ENCODE measurements around the gene HDDC2. TPM values are rescaled to one million over a fixed set of nuclear protein-coding genes. Genes with fewer than 3 reads are reported as not detected.

HDDC2 gene
- total RNA-seq, 2 experiments from 2014 or later, result 88.9 to 92.3 TPM

DNA sequence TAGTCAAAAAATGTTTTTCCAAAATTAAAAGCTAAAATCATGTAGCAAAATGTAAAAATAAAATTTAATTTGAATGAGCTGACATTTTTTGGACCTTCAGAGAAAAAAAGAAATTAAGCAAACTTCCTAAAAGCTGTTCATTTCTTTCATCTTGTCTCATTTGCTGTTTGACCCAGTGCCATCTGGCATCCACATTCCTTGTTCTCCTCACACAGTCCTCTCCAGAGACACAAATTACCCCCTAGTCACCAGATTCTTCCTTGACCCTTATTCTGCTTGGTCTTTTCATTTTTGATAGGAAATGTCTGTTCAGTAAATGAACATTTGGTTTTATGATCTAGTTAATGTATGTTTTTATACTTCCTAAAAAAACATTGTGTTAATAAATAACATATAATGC lies 55.2 kb downstream of the HDDC2 start:
- DNase-seq, result no peak
- peaks cover 3% of the 10 kb centered on the region for H3K36me3 Mint-ChIP-seq
- no peak overlapping the region for H3K27ac Mint-ChIP-seq
- H3K4me3 Mint-ChIP-seq, result no peak overlapping the region
- peaks cover 4% of the 10 kb centered on the region for H3K27me3 Mint-ChIP-seq
- intact Hi-C loops (cut with micrococcal nuclease), result no loop called here
- ChIA-PET POLR2A (no interaction called here), CTCF (no interaction called here)
- H3K9me3 Mint-ChIP-seq, result peaks cover 20% of the 10 kb centered on the region
- no peaks in the 10 kb centered on the region for H3K4me1 Mint-ChIP-seq (ENCODE audit: low read depth)

DNA sequence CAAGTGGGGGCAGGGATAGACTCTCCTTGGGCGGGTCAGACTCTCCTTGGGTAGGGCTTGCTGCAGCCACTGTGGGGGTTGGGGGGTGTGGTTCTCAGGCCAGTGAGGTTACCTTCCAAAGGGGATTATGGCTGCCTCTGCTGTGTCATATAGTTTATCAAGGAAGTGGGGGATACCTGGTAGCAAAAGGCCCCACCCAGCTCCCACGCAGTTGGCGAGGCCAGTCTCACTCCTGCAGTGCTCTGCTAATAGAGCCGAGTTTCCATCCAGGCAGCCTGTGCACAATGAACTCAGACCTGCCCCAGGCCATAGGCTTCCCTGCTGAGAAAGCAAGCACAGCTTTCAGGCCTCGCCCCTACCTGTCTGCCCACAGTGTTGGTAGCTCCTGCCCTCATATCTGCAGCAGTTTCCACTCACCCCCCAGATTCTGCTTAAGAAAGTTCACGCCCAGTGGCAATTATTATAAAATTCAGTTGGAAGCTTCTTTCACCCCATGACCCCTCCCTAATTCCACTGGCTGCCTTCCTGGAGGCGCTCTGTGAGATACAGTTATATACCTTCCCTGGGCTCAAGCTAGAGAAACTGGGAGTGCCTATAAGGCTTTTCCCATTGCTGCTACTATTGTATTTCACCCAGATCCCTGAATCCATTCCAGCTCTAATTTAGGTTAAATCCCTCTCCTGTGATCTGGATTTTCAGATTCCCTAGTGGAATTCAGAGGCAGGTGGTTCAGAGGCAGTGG lies 56.1 kb downstream of the HDDC2 start:
- no peak for DNase-seq
- CTCF ChIA-PET, result no interaction called here
- Mint-ChIP-seq H3K27me3 (peaks cover 4% of the 10 kb centered on the region), H3K27ac (no peak overlapping the region), H3K4me3 (no peak overlapping the region), H3K4me1 (ENCODE audit: low read depth) (no peaks in the 10 kb centered on the region), H3K36me3 (peaks cover 5% of the 10 kb centered on the region), H3K9me3 (peaks cover 29% of the 10 kb centered on the region)
- POLR2A ChIA-PET, result no interaction called here
- intact Hi-C loops (cut with micrococcal nuclease), result no loop called here

DNA sequence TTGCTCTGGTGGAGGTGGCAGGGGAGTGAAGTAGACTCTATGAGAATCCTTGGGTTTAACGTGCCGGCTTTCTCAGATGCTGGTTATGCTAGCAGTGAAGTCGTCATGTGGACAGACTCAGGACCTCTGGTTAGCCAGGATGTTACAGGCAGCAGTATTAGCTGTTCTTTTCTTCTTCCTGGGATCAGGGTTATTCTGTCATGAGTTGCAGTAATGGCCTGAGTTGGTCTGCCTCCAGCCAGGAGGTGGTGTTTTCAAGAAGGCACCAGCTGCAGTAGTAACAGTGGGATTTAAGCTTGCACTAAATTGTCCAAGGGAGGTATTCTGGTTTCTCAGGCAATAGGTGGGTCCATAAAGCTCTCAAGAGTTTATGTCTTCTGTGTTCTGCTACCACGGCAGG lies 56.7 kb downstream of the HDDC2 start:
- POLR2A ChIA-PET, result no interaction called here
- H3K9me3 Mint-ChIP-seq, result peaks cover 32% of the 10 kb centered on the region

DNA sequence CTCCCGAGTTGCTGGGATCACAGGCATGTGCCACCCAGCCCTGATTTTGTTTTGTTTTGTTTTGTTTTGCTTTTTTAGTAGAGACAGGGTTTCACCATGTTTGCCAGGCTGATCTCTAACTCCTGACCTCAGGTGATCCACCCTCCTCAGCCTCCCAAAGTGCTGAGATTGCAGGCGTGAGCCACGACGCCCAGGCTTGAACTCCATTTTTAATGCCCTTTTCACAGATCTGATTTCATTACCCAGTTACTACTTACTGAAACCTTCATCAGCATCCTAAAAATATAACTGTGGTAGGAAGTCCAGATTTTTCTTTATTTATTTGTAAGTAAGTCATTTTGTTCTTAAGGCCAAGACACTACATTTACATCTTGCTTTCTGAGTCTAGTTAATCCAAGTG lies 64.0 kb downstream of the HDDC2 start:
- peaks cover 27% of the 10 kb centered on the region for H3K9me3 Mint-ChIP-seq
- CTCF ChIA-PET, result no interaction called here
- POLR2A ChIA-PET, result no interaction called here

More for the DNA sequence above, 56.7 kb downstream of the HDDC2 start:
- DNase-seq, result no peak
- Mint-ChIP-seq H3K27me3 (peaks cover 4% of the 10 kb centered on the region), H3K4me1 (ENCODE audit: low read depth) (no peaks in the 10 kb centered on the region), H3K27ac (no peak overlapping the region), H3K4me3 (no peak overlapping the region), H3K36me3 (peaks cover 5% of the 10 kb centered on the region)
- intact Hi-C loops (cut with micrococcal nuclease), result no loop called here
- CTCF ChIA-PET, result no interaction called here

DNA sequence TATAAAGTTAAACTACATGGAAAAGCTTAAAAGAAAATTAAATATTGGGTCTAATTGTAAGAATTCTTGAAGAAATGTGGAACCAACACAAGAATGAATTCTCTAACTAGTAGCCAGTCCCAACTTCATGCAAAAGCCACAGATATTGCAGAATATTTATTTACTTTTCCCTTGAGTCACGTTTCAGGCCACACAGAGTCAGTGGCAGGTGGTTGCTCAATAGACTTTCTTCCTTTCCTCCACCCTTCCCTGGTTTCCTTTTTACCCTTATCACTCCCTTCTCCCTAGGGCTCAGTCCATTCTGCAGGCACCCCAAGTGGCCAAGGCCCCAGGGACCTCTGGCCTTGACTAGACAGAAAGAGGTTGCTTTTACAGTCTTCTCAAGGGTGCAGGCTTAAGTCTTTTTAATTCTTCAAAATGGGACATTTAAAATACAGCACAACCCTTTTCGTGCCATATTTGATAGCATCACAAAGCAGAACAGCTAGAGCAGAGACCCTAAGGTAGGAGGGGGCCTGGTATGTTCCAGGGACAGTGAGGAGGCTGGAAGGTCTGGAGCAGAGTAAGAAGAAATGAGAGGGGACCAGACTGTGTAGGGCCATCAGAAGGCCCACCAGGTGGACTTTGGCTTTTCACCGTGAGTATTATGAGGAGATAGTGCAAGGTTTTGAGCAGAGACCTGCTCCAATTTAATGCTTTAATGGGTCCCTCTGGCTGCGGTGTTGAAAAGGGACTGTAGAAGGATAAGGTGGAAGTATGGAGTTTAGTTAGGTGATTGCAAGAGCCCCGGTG lies 65.0 kb downstream of the HDDC2 start:
- ChIA-PET CTCF (no interaction called here), POLR2A (no interaction called here)
- Mint-ChIP-seq H3K9me3 (peaks cover 18% of the 10 kb centered on the region), H3K27ac (no peak overlapping the region), H3K27me3 (no peaks in the 10 kb centered on the region), H3K36me3 (peaks cover 2% of the 10 kb centered on the region), H3K4me1 (ENCODE audit: low read depth) (no peaks in the 10 kb centered on the region), H3K4me3 (no peak overlapping the region)
- DNase-seq, result no peak
- intact Hi-C loops (cut with micrococcal nuclease), result no loop called here

More for the DNA sequence above, 64.0 kb downstream of the HDDC2 start:
- no peaks in the 10 kb centered on the region for H3K27me3 Mint-ChIP-seq
- H3K27ac Mint-ChIP-seq, result no peak overlapping the region
- peaks cover 2% of the 10 kb centered on the region for H3K36me3 Mint-ChIP-seq
- no peaks in the 10 kb centered on the region for H3K4me1 Mint-ChIP-seq (ENCODE audit: low read depth)
- DNase-seq, result no peak
- no peak overlapping the region for H3K4me3 Mint-ChIP-seq
- intact Hi-C loops (cut with micrococcal nuclease), result no loop called here

DNA sequence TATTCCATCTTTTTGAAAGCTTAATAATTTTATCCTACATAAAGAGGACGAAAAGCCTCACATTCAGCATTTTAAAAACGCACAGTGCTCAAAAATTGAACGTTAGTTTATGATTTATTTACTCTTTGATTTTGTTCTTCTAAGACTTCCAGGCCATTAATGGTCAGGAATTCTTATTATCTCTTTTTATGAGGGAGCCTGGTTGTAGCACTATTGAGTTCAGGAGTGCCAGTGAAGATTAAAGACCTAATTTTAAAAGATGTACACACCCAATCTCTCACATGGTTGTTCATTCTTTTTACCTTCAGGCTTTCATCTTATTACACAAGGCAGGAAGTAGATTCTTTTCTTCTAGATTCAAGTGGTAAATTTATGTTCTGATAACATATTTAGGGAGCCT lies 68.6 kb downstream of the HDDC2 start:
- Mint-ChIP-seq H3K9me3 (no peaks in the 10 kb centered on the region), H3K27ac (no peak overlapping the region), H3K36me3 (no peaks in the 10 kb centered on the region), H3K4me3 (no peak overlapping the region), H3K4me1 (ENCODE audit: low read depth) (no peaks in the 10 kb centered on the region), H3K27me3 (no peaks in the 10 kb centered on the region)
- POLR2A ChIA-PET, result no interaction called here
- intact Hi-C loops (cut with micrococcal nuclease), result no loop called here
- CTCF ChIA-PET, result no interaction called here
- no peak for DNase-seq

DNA sequence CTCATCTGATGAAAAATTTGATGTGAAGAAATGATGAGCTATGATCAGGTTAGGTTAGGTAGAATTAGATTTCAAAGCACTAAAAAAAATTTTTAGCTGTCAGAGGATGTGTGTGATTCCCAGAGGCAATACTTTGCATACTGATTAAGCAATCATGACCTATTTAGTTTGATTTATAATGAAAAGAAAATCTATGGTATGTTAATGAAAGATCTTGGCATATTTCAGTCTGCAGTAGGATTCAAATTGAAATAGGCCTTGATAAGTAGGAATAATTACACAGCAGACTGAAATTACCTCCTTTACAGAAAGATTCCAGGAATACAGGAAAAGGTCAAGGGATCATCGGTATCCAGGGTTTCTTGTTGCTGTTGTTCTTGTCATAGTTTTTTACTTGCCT lies 69.3 kb downstream of the HDDC2 start:
- ChIA-PET POLR2A (no interaction called here), CTCF (no interaction called here)
- H3K27me3 Mint-ChIP-seq, result no peaks in the 10 kb centered on the region
- no peak overlapping the region for H3K27ac Mint-ChIP-seq
- no peaks in the 10 kb centered on the region for H3K4me1 Mint-ChIP-seq (ENCODE audit: low read depth)
- no peak for DNase-seq
- intact Hi-C loops (cut with micrococcal nuclease), result no loop called here
- H3K36me3 Mint-ChIP-seq, result no peaks in the 10 kb centered on the region
- H3K4me3 Mint-ChIP-seq, result no peak overlapping the region
- H3K9me3 Mint-ChIP-seq, result no peaks in the 10 kb centered on the region

DNA sequence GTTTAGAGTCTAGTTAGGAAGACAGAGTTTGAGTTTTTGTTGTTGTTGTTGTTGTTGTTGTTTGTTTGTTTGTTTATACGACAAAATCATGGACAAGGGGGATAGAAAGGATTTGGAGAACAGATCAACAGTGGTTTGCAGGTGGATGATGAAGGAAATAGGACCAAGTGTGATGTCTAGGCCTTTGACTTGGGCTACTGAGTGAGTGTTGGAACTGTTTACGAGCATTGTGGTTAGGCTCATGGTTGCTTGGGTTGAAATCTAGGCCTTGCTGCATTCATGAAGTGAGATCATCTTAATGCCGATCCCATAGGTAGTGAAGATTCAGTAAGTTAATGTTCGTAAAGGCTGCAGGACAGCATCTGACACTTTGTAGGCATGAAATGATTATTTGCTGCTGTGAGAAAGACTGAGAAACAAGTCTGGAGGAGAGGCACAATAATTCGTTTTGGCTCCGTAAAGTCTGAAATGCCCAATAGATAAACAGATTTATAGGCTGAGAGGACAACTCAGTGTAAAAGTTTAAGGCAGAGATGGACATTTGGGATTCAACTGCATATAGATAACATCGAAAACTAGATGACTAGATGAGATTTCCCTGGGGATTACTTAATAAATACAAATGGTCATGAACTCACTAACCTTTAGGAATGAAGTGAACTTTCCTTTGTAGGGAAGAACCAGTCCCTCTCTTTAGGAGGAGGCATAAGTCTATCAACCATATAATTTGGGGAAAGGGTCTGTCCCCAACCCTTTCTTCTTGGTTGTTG lies 70.0 kb downstream of the HDDC2 start:
- no peak overlapping the region for H3K4me3 Mint-ChIP-seq
- CTCF ChIA-PET, result no interaction called here
- POLR2A ChIA-PET, result no interaction called here
- H3K36me3 Mint-ChIP-seq, result no peaks in the 10 kb centered on the region
- no peak overlapping the region for H3K27ac Mint-ChIP-seq
- no peak for DNase-seq
- H3K9me3 Mint-ChIP-seq, result no peaks in the 10 kb centered on the region
- H3K27me3 Mint-ChIP-seq, result no peaks in the 10 kb centered on the region
- no peaks in the 10 kb centered on the region for H3K4me1 Mint-ChIP-seq (ENCODE audit: low read depth)
- intact Hi-C loops (cut with micrococcal nuclease), result no loop called here

DNA sequence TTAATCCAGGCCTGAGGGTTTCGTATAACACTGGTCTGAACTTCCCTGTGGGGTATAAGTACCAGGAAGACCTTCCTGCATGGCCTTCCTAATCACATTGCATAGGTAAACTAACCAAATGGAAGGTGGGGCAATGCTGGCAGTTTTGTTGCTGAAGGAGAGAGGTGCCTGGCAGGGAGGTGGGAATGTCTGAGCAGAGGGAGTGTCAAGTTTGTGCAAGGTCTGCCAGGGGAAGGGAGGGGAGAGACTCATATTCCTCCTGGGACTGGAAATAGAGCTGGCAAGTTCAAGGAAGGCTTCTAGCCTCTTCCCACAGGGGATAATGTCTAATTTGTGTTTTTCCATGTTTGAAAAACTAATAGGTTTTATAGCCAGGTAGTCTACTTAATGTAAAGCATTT lies 70.6 kb downstream of the HDDC2 start:
- no peak overlapping the region for H3K27ac Mint-ChIP-seq
- H3K9me3 Mint-ChIP-seq, result no peaks in the 10 kb centered on the region
- H3K36me3 Mint-ChIP-seq, result no peaks in the 10 kb centered on the region
- POLR2A ChIA-PET, result no interaction called here
- no peaks in the 10 kb centered on the region for H3K27me3 Mint-ChIP-seq
- intact Hi-C loops (cut with micrococcal nuclease), result no loop called here
- DNase-seq, result no peak
- no peaks in the 10 kb centered on the region for H3K4me1 Mint-ChIP-seq (ENCODE audit: low read depth)
- H3K4me3 Mint-ChIP-seq, result no peak overlapping the region
- CTCF ChIA-PET, result no interaction called here

DNA sequence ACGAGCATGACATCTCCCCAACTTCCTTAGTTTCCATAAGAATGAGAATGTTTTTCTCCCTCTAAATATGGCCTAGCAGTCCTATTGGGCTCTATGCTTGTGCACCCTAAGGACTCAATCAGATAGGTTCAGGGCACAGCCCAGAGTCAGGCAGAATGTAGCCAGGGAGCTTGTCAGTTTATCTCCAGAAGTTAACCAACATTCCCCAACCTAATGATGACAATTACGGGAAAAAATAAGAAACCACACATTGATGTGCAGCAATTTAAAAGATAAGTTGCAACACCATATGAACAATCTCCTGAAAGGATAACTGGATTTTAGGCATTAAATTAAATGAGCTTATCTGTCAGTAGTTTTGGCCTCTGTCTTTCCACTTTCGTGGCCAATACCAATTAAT lies 71.1 kb downstream of the HDDC2 start:
- Mint-ChIP-seq H3K4me1 (ENCODE audit: low read depth) (no peaks in the 10 kb centered on the region), H3K9me3 (no peaks in the 10 kb centered on the region), H3K36me3 (no peaks in the 10 kb centered on the region), H3K27me3 (no peaks in the 10 kb centered on the region), H3K27ac (no peak overlapping the region), H3K4me3 (no peak overlapping the region)
- CTCF ChIA-PET, result no interaction called here
- DNase-seq, result no peak
- POLR2A ChIA-PET, result no interaction called here
- intact Hi-C loops (cut with micrococcal nuclease), result no loop called here

DNA sequence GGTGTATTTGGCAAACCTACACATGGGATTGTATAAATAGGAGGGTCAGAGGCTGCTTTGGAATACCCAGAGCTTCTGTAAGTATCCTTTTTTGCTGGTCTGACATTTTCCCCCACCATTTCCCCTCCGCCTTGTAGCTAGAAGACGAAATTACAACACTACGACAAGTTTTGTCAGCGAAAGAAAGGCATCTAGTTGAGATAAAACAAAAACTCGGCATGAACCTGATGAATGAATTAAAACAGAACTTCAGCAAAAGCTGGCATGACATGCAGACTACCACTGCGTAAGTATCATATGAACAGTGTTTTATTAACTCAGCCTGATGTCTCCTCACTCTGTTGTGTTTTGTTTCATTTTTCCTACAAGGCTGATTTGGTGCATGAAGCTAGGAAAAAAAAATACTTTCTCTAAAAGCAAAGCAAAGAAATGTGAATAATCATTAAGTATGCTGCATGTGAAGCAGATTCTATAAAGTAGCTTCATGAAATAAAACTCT lies 72.7 kb downstream of the HDDC2 start:
- no peaks in the 10 kb centered on the region for H3K27me3 Mint-ChIP-seq
- no peak overlapping the region for H3K27ac Mint-ChIP-seq
- no peaks in the 10 kb centered on the region for H3K36me3 Mint-ChIP-seq
- POLR2A ChIA-PET, result no interaction called here
- intact Hi-C loops (cut with micrococcal nuclease), result no loop called here
- CTCF ChIA-PET, result no interaction called here
- H3K4me1 Mint-ChIP-seq (ENCODE audit: low read depth), result no peaks in the 10 kb centered on the region
- H3K9me3 Mint-ChIP-seq, result no peaks in the 10 kb centered on the region
- no peak for DNase-seq
- H3K4me3 Mint-ChIP-seq, result no peak overlapping the region

DNA sequence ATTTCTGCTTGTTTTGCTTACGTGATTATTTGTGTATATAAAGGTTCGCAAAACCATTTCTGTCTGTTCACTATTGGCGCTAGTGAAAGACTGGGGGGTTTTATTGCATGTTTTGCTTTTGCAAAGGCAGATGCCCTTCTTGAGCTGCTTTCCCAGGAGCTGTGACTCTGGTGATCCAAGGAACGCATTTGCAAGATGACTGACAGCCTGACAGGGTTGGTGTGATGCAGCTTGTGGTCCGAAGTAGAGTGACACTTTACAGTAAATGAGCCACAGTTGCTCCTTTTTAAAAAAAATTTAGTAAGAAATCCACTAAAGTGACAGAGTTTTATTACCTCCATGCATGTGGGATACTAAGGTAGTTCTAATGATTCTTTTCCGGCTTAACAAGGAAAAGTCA lies 74.5 kb downstream of the HDDC2 start:
- CTCF ChIA-PET, result no interaction called here

More for the DNA sequence above, 74.5 kb downstream of the HDDC2 start:
- H3K27ac Mint-ChIP-seq, result no peak overlapping the region
- no peaks in the 10 kb centered on the region for H3K4me1 Mint-ChIP-seq (ENCODE audit: low read depth)
- H3K27me3 Mint-ChIP-seq, result no peaks in the 10 kb centered on the region
- H3K36me3 Mint-ChIP-seq, result no peaks in the 10 kb centered on the region
- H3K9me3 Mint-ChIP-seq, result no peaks in the 10 kb centered on the region
- H3K4me3 Mint-ChIP-seq, result no peak overlapping the region
- POLR2A ChIA-PET, result no interaction called here
- DNase-seq, result no peak
- intact Hi-C loops (cut with micrococcal nuclease), result no loop called here
